ENCODE measurements around the gene ARHGEF16. TPM values are rescaled to one million over a fixed set of nuclear protein-coding genes. Genes with fewer than 3 reads are reported as not detected.

ARHGEF16 gene
- total and polyA plus RNA-seq, 2 donors from 2014 or later, result 15.5 to 39.3 TPM

- no peak for TF ChIP-seq CTCF (IDR thresholded peaks at IDR 0.05; ENCODE audit: borderline replicate concordance, extremely low read depth, insufficient read depth)
- no peaks in the 10 kb centered on the region for H3K9me3 ChIP-seq (ENCODE audit: control insufficient read depth in 2 of 3, insufficient read depth in 1 of 3, low read length in 3 of 3)
- intact Hi-C loops (cut with DNase I), result no loop called here
- H3K27me3 ChIP-seq (ENCODE audit: control insufficient read depth, insufficient read depth, low read length), result no peaks in the 10 kb centered on the region
- DNase-seq, result no peak
- H3K4me1 ChIP-seq (ENCODE audit: control insufficient read depth in 2 of 3, insufficient read depth in 2 of 3, low read depth in 1 of 3, low read length in 3 of 3), result peaks cover 0 to 3% (median 0%) of the 10 kb centered on the region in 3 donors
- H3K4me3 ChIP-seq (ENCODE audit: low read length in 3 of 3), result no peak overlapping the region
- no peak overlapping the region for H3K9ac ChIP-seq (ENCODE audit: low read length in 3 of 3)
- FAIRE-seq, result no peak
- peaks cover 3 to 15% (median 4%) of the 10 kb centered on the region in 3 donors for H3K36me3 ChIP-seq (ENCODE audit: control insufficient read depth in 2 of 3, insufficient read depth in 3 of 3, low read length in 3 of 3)
- H3K27ac ChIP-seq (ENCODE audit: low read depth in 2 of 2, low read length in 2 of 2), result no peak overlapping the region
Observed at GRCh38 chr1:3478187-3478586, 23.7 kb downstream of the ARHGEF16 start.

DNA sequence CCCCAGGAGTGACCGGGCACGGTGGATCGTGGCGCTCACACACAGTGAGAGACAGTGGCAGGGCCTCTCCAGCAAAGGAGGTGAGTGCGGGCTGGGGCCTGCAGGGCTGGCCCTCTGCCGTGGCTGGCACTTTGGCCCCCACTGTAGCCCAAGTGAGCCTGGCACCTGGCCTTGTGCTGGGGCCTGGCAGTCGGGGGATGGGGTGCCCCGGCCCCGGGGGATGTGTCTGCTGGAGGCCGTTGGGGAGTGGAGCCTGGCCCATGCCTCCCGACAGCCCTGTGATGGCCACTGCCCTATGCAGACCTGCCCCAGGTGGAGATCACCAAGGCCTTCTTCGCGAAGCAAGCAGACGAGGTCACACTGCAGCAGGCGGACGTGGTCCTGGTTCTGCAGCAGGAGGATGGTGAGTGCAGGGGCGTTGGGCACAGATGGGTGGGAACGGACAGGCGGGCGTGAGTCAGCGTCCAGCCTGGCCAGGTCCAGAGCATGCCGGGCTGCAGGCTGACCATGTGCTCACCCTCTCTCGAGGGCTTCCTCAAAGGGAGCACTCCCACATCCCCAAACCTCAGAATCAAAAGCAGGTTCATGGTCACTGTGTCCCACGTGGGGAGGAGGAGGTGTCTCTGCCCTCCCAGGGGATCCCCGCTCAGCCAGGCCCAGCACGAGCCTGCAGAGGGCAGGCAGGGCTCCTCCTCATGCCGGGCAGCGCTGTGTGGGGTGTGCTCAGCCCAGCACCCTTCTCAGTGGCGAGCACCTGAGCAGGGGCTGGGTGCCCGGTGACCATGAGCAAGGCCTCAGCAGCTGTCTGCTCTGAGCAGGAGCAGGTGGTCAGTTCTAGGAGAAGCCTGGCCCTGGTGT lies 25.3 kb downstream of the ARHGEF16 start:
- intact Hi-C loops (cut with DNase I), result no loop called here
- FAIRE-seq, result no peak
- H3K4me3 ChIP-seq (ENCODE audit: low read length in 3 of 3), result no peak overlapping the region
- H3K4me1 ChIP-seq (ENCODE audit: control insufficient read depth in 2 of 3, insufficient read depth in 2 of 3, low read depth in 1 of 3, low read length in 3 of 3), result peaks cover 0 to 3% (median 0%) of the 10 kb centered on the region in 3 donors
- no peak for TF ChIP-seq CTCF (IDR thresholded peaks at IDR 0.05; ENCODE audit: borderline replicate concordance, extremely low read depth, insufficient read depth)
- peaks cover 0 to 4% (median 0%) of the 10 kb centered on the region in 3 donors for H3K36me3 ChIP-seq (ENCODE audit: control insufficient read depth in 2 of 3, insufficient read depth in 3 of 3, low read length in 3 of 3)
- H3K9ac ChIP-seq (ENCODE audit: low read length in 3 of 3), result no peak overlapping the region
- no peaks in the 10 kb centered on the region for H3K9me3 ChIP-seq (ENCODE audit: control insufficient read depth in 2 of 3, insufficient read depth in 1 of 3, low read length in 3 of 3)
- H3K27me3 ChIP-seq (ENCODE audit: control insufficient read depth, insufficient read depth, low read length), result no peaks in the 10 kb centered on the region
- no peak for DNase-seq
- no peak overlapping the region for H3K27ac ChIP-seq (ENCODE audit: low read depth in 2 of 2, low read length in 2 of 2)

GRCh38 chr1:3480369-3480719 lies 25.9 kb downstream of the ARHGEF16 start:
- FAIRE-seq (no peak), DNase-seq (peak in 2 of 5 donors; percentile 26 to 27)
- no peak overlapping the region for H3K4me3 ChIP-seq (ENCODE audit: low read length in 3 of 3)
- no peak overlapping the region for H3K27ac ChIP-seq (ENCODE audit: low read depth in 2 of 2, low read length in 2 of 2)
- no peaks in the 10 kb centered on the region for H3K9me3 ChIP-seq (ENCODE audit: control insufficient read depth in 2 of 3, insufficient read depth in 1 of 3, low read length in 3 of 3)
- no peak for TF ChIP-seq CTCF (IDR thresholded peaks at IDR 0.05; ENCODE audit: borderline replicate concordance, extremely low read depth, insufficient read depth)
- H3K9ac ChIP-seq (ENCODE audit: low read length in 3 of 3), result no peak overlapping the region
- peaks cover 0 to 4% (median 0%) of the 10 kb centered on the region in 3 donors for H3K36me3 ChIP-seq (ENCODE audit: control insufficient read depth in 2 of 3, insufficient read depth in 3 of 3, low read length in 3 of 3)
- intact Hi-C loops (cut with DNase I), result no loop called here
- no peaks in the 10 kb centered on the region for H3K27me3 ChIP-seq (ENCODE audit: control insufficient read depth, insufficient read depth, low read length)
- peaks cover 0 to 3% (median 0%) of the 10 kb centered on the region in 3 donors for H3K4me1 ChIP-seq (ENCODE audit: control insufficient read depth in 2 of 3, insufficient read depth in 2 of 3, low read depth in 1 of 3, low read length in 3 of 3)
